ENCODE data around the gene TMEM184A.

TMEM184A gene

GRCh38 chr7:1567896-1568510 lies 12.0 kb upstream of the TMEM184A start:
- DNase-seq (ENCODE audit: low read depth in 3 of 3): no peak

DNA sequence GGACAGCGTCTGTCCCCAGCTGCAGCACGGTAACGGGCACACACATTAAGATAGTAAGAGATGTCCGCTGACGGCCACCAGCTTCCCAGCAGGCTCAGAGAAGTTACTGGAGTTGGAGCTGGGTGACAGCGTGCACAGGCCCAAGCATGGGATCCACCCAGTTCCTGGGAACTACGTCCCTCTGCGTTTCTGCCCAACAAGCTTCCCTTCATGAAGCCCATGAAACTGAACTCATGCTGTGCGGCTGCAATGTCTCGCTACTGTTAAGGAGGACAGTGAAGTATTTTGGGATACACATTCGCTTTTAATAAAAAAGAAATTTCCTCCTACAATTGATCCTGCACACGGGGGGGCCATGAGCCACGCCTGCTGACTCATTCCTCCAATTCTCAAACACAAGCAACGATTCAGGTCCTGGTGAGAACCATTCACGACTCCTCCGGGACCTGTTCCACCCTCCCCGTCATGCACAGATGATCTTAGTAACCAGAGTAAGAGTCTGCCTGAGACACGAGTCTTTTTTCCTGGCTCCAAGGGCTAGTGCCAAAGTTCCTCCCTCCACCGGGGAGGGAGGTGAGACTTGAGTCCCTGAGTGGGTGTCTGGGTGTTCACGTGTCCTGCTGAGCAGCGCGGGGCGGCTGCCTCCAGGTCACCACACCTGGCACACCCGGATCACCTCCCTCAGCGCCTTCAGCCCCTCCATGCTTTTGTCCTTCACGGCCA lies 11.2 kb upstream of the TMEM184A start:
- no peak for DNase-seq (ENCODE audit: low read depth in 3 of 3)

DNA sequence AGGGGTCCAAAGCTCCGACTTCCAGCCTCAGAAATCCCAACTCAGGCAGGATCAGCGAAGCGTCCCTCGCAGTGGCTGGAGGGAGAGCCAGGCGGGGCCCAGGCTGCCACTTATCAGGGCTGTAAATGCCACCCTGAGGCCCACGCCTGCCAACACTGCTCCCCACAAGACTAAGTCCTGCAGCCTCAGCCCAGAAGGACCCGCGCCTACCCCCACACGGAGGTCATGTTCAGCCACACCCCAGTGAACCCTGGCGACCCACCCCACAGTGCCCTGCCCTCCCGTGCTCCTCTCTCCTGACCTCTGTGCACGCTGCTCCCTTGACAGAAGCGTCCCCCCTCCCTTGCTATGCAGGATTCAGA lies 10.7 kb upstream of the TMEM184A start:
- no peak for DNase-seq (ENCODE audit: low read depth in 3 of 3)

GRCh38 chr7:1564603-1565022 lies 8.6 kb upstream of the TMEM184A start:
- DNase-seq (ENCODE audit: low read depth in 3 of 3): no peak

- DNase-seq (ENCODE audit: low read depth in 3 of 3): no peak
Observed at GRCh38 chr7:1563981-1564602, 8.1 kb upstream of the TMEM184A start.

GRCh38 chr7:1562597-1563051 lies 6.6 kb upstream of the TMEM184A start:
- DNase-seq (ENCODE audit: low read depth in 3 of 3): no peak

- no peak for DNase-seq (ENCODE audit: low read depth in 3 of 3)
Observed at GRCh38 chr7:1562116-1562515, 6.1 kb upstream of the TMEM184A start.

DNA sequence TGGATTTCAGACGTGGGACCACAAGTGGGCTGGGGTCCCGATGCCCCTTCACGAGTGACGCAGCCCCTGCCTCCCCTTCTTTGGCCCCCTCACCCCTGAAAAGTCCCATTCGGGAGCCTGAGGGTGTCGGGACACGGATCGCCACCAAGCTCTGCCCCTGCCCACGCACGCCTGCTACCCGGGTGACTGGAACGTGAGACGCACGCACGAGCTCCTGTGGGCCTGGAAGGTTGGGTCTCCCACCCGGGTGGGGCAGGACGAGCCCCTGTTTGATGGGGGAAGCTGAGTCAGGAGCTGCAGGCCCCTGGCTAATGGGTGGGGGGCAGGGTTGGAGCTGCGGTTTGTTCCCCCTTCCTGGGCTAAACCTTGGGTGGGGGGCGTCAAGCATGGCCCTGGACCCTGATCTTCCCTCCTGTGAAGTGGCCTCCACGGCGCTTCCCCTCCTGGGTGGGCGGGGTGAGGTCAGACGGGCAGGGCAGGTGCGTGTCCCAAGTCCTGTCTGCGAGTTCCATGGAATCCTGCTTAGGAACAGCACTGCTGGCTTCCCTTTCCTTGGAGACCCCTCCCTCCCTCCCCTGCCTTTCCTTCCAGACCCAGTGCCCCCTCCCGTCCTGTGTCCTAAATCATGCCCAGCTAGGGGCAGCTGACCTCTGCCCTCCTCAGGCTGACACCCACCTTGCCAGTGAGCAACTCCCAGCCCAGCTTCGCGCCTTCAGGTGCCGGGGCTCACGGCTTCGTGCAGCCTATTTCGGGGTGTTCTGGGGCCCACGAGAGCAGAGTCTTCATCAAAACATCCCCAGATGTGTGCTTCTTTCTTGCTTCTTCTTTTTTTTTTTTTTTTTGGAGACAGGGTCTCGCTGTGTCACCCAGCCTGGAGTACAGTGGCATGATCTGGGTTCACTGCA lies 5.3 kb upstream of the TMEM184A start:
- DNase-seq (ENCODE audit: low read depth in 3 of 3): no peak

- no peak for DNase-seq (ENCODE audit: low read depth in 3 of 3)
Observed at GRCh38 chr7:1560620-1561031, 4.6 kb upstream of the TMEM184A start.

- DNase-seq (ENCODE audit: low read depth in 3 of 3): no peak
Observed at GRCh38 chr7:1559626-1560590, 3.9 kb upstream of the TMEM184A start.

- no peak for DNase-seq (ENCODE audit: low read depth in 3 of 3)
Observed at GRCh38 chr7:1558841-1559625, 3.0 kb upstream of the TMEM184A start.

DNA sequence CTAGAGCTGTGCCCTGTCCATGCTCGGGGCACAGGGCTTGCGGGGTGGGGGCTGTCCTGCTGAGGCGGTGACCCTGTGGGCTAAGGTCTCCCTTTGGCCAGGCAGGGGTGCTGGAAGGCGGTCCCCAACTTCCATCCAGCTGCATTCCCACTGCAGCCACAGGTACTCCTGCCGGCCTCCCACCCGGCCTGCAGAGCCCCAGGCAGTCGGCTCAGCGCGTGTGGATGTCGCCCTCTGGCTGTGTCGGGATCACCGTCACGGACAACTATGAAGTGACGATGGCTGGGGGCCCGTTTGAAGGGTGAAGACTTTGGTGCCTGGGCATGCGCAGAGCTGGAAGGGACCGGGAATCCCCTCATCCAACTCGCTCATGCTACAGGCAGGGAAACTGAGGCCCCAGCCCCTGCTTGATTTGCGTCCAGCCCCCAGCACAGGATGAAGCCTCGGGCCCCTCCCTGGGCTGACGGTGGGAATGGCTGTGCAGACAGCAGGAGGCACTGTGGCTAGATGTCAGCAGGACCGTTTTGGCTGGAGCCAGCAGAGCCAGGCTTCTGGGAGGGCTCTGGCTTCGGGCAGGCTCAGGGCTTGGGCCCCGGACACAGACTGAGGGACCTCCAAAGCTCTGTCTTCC lies 2.3 kb upstream of the TMEM184A start:
- no peak for DNase-seq (ENCODE audit: low read depth in 3 of 3)

DNA sequence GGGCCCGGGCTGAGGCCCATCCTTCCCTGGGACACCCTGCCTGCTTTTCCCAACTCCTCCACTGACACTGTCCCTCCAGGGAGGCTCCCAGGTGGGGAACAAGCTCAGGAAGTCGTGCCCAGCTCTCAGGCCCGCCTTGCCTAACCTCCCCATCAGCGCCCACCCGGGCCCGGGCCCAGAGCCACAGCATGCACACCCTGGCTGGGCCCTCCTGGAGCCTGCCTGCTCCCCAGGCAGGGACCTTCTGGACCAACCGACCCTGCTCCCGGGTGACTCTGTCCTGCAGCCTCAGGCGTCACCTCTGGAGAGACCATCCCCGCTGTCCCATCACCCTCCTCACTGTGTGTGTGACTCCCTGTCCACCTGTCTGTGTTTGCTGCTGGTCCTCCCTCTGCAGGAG lies 1.8 kb upstream of the TMEM184A start:
- no peak for DNase-seq (ENCODE audit: low read depth in 3 of 3)

GRCh38 chr7:1557006-1557405 lies 1.0 kb upstream of the TMEM184A start:
- no peak for DNase-seq (ENCODE audit: low read depth in 3 of 3)

GRCh38 chr7:1555046-1555812 lies 776 bp downstream of the TMEM184A start:
- no peak for DNase-seq (ENCODE audit: low read depth in 3 of 3)

DNA sequence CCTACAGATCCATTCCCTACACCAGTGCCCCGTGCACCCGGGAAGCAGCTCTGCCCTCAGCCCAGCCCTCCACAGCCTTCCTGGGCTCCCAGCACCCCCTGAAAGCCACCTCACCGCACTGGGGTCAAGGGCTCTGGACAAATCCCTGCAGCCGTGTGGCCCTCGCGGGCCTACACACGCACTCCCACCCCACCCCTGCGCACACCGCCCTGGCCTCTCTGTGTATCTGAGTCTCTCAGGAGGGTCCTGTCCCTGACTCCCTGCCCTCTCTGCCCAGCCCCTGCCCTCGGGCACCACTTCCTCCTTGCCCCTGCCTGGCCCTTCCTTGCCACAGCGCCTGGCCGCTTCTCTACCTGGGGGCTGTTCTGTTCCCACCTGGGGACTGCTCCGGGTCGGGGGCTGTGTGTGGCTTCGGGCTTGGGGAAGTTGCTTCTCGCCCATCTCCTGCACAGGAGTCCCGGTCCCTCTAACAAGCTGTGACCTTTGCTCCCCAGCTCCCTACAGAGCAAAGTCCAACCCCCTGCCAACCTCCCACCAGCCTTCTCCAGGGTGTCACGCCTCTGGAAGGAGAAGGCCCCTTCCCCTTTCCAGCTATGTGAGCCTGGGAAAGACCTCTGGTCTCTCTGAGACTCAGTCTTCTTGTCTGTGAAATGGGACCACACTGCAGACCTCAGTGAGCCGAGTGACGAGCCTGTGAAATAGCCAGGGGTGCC lies 1.5 kb downstream of the TMEM184A start:
- no peak for DNase-seq (ENCODE audit: low read depth in 3 of 3)

- no peak for DNase-seq (ENCODE audit: low read depth in 3 of 3)
Observed at GRCh38 chr7:1553512-1554210, 2.3 kb downstream of the TMEM184A start.

DNA sequence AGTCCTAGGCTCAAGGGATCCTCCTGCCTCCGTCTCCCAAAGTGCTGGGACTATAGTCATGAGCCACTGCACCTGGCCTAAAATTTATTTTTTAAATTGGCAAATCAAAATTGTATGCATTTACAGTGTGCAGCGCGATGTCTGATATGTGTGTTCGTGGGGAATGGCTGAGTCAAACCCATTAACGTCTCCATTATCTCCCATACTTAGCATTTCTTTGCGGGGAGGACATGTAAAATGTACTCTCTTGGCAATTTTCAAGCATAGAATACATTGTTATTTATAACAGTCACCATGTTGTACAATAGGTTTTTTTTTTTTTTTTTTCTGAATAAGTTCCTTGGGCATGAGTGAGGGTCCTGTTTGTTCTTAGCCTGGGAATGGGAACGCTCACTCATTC lies 3.8 kb downstream of the TMEM184A start:
- DNase-seq (ENCODE audit: low read depth in 3 of 3): no peak

All from stimulated activated CD4-positive, alpha-beta T cell treated with anti-CD3 and anti-CD28 coated beads, TNF-alpha, amount 100 ng/mL, for 48 hours (primary cell).